HepG2 (cell line): ENCODE measurements around the gene KIAA0408. TPM values are rescaled to one million over a fixed set of nuclear protein-coding genes. Genes with fewer than 3 reads are reported as not detected.

Experiments used
- CAMTA2 ChIP-seq: sonication (generic); formaldehyde crosslinking; IDR thresholded peaks from 2 replicates; pipeline ENCODE4 v1.4.0; 2020; ENCODE audit warnings: mild to moderate bottlenecking, missing genetic modification reagents, borderline replicate concordance
- CBX1 ChIP-seq: IDR thresholded peaks from one replicate; pipeline ENCODE4 v1.6.1; 2016; ENCODE audit warnings: antibody characterized with exemption, low read depth
- CREB3 ChIP-seq: sonication (generic); formaldehyde crosslinking; IDR thresholded peaks from 2 replicates; pipeline ENCODE4 v1.5.0; 2020; ENCODE audit warnings: missing genetic modification reagents
- FOXA1 ChIP-seq, 2 experiments: fragments of 450-650 bp in 1 of 2; sonication (generic) in 1 of 2; formaldehyde crosslinking in 1 of 2; IDR thresholded peaks; 2 replicates each; pipeline versions ENCODE4 v1.4.0 to v1.6.1; 2016 to 2020; ENCODE audit warnings: missing genetic modification reagents in 1 of 2
- HMGXB4 ChIP-seq, 2 experiments: sonication (generic) in 1 of 2; formaldehyde crosslinking in 1 of 2; IDR thresholded peaks; 2 replicates each; pipeline versions ENCODE4 v1.4.0 to v1.6.1; 2018 to 2020; ENCODE audit warnings: missing genetic modification reagents in 2 of 2, borderline replicate concordance in 1 of 2, low read depth in 1 of 2, mild to moderate bottlenecking in 1 of 2, missing biosample characterization in 1 of 2
- KDM1A ChIP-seq: IDR thresholded peaks from 2 replicates; pipeline ENCODE4 v1.6.1; 2016; ENCODE audit warnings: missing compliant biosample characterization
- MED8 ChIP-seq: sonication (generic); formaldehyde crosslinking; IDR thresholded peaks from 2 replicates; pipeline ENCODE4 v1.8.1; 2023; ENCODE audit warnings: mild to moderate bottlenecking, missing genetic modification reagents; ENCODE audit not compliant: insufficient replicate concordance
- NFKB2 ChIP-seq: sonication (generic); formaldehyde crosslinking; IDR thresholded peaks from 2 replicates; pipeline ENCODE4 v1.4.0; 2020; ENCODE audit warnings: missing genetic modification reagents, borderline replicate concordance
- PHF20 ChIP-seq: sonication (generic); formaldehyde crosslinking; IDR thresholded peaks from 2 replicates; pipeline ENCODE4 v1.5.0; 2020; ENCODE audit warnings: mild to moderate bottlenecking, missing genetic modification reagents
- PLSCR1 ChIP-seq: sonication (generic); formaldehyde crosslinking; IDR thresholded peaks from 2 replicates; pipeline ENCODE4 v1.5.0; 2020; ENCODE audit warnings: missing genetic modification reagents, mild to moderate bottlenecking, borderline replicate concordance
- RAD21 ChIP-seq: fragments of 450-650 bp; formaldehyde crosslinking; IDR thresholded peaks from 2 replicates; pipeline ENCODE4 v1.5.0; 2020; ENCODE audit warnings: mild to moderate bottlenecking
- RARA ChIP-seq: IDR thresholded peaks from 2 replicates; pipeline ENCODE4 v1.6.1; 2016; ENCODE audit warnings: missing genetic modification reagents, missing compliant biosample characterization
- SOX13 ChIP-seq, 3 experiments: fragments of 450-650 bp in 1 of 3; sonication (generic) in 1 of 3; formaldehyde crosslinking in 1 of 3; IDR thresholded peaks in 2 of 3; conservative IDR thresholded peaks in 1 of 3; 2 replicates each; pipeline versions ENCODE4 v1.5.0 to v1.6.1; 2016 to 2020; ENCODE audit warnings: antibody characterized with exemption in 1 of 3, mild to moderate bottlenecking in 1 of 3, missing compliant biosample characterization in 1 of 3, missing genetic modification reagents in 1 of 3, moderate library complexity in 1 of 3
- TRIM24 ChIP-seq: sonication (generic); formaldehyde crosslinking; IDR thresholded peaks from 2 replicates; pipeline ENCODE4 v1.8.0; 2022; ENCODE audit warnings: mild to moderate bottlenecking, missing genetic modification reagents
- ZKSCAN8 ChIP-seq: IDR thresholded peaks from 2 replicates; pipeline ENCODE4 v1.6.1; 2016; ENCODE audit warnings: borderline replicate concordance, missing genetic modification reagents, missing compliant biosample characterization
- ZNF17 ChIP-seq: sonication (generic); formaldehyde crosslinking; IDR thresholded peaks from 2 replicates; pipeline ENCODE4 v1.5.0; 2020; ENCODE audit warnings: mild to moderate bottlenecking, missing genetic modification reagents
- ZNF276 ChIP-seq: sonication (generic); formaldehyde crosslinking; IDR thresholded peaks from 2 replicates; pipeline ENCODE4 v1.4.0; 2020; ENCODE audit warnings: mild to moderate bottlenecking, low read depth, missing genetic modification reagents
- ZNF513 ChIP-seq: sonication (generic); formaldehyde crosslinking; conservative IDR thresholded peaks from 2 replicates; pipeline ENCODE4 v1.5.0; 2020; ENCODE audit warnings: missing genetic modification reagents
- ZNF577 ChIP-seq: sonication (generic); formaldehyde crosslinking; IDR thresholded peaks from 2 replicates; pipeline ENCODE4 v1.4.0; 2020; ENCODE audit warnings: mild to moderate bottlenecking, low read depth, missing genetic modification reagents, borderline replicate concordance
- ZNF670 ChIP-seq: sonication (generic); formaldehyde crosslinking; IDR thresholded peaks from 2 replicates; pipeline ENCODE4 v1.8.0; 2022; ENCODE audit warnings: mild to moderate bottlenecking, missing genetic modification reagents, borderline replicate concordance
- ZSCAN22 ChIP-seq: sonication (generic); formaldehyde crosslinking; IDR thresholded peaks from 2 replicates; pipeline ENCODE4 v1.4.0; 2020; ENCODE audit warnings: mild to moderate bottlenecking, missing genetic modification reagents
- polyA plus RNA-seq, 8 experiments: library from polyadenylated mRNA; depleted of rRNA in 3 of 8; stranded (reverse) in 7 of 8; unstranded in 1 of 8; fragments of >200 nt; fragmentation: Illumina TruSeq in 4 of 8; extraction: Trizol in 4 of 8; gene quantifications; 2 replicates each; pipeline versions ENCODE4 v1.2.1 to v1.2.3, GENCODE V29; 2011 to 2016; ENCODE audit warnings: low read depth in 4 of 8, missing spikeins in 1 of 8, mixed read lengths in 1 of 8; ENCODE audit not compliant: insufficient read depth in 1 of 8
- total RNA-seq, 5 experiments: library from RNA; depleted of rRNA; stranded (reverse); fragments of >200 nt; fragmentation: Illumina TruSeq; extraction: Trizol; gene quantifications; 2 replicates each; pipeline ENCODE4 v1.2.3, GENCODE V29; 2016; ENCODE audit warnings: low read depth in 1 of 5

The KIAA0408 gene
- total and polyA plus RNA-seq, 2 of the 13 experiments (the other 11 are each of a cell fraction or from before 2014, with no cell fraction given): not detected

- TF ChIP-seq SOX13 (IDR thresholded peaks at IDR 0.05): no peak
- TF ChIP-seq SOX13 (CRISPR knock-in tag; conservative IDR thresholded peaks at IDR 0.05 in 1 of 2, IDR thresholded peaks at IDR 0.05 in 1 of 2): peak in 1 of 2 experiments; percentile 66; a peak in 2 of 4 replicates
- TF ChIP-seq PLSCR1 (CRISPR knock-in tag): no peak
- TF ChIP-seq RARA (CRISPR knock-in tag): 0 out of 2 replicates have a peak, but pooled peaks have one; percentile 19
- no peak for TF ChIP-seq ZNF276 (CRISPR knock-in tag)
- no peak for TF ChIP-seq TRIM24 (CRISPR knock-in tag)
- no peak for TF ChIP-seq PHF20 (CRISPR knock-in tag)
- peak; percentile 45; the same call in 1 of the 2 replicates for TF ChIP-seq RAD21
- TF ChIP-seq HMGXB4 (CRISPR knock-in tag; IDR thresholded peaks at IDR 0.05; ENCODE audit: borderline replicate concordance in 1 of 2, low read depth in 1 of 2): 0 out of 4 replicates have a peak, but pooled peaks of 1 of the 2 experiments have one; percentile 53
- no peak for TF ChIP-seq MED8 (CRISPR knock-in tag)
- TF ChIP-seq CREB3 (CRISPR knock-in tag): no peak
- no peak for TF ChIP-seq NFKB2 (CRISPR knock-in tag)
- peak; percentile 98 for TF ChIP-seq ZSCAN22
- TF ChIP-seq ZNF513 (CRISPR knock-in tag): no peak
- no peak for TF ChIP-seq FOXA1 (IDR thresholded peaks at IDR 0.05)
- peak; percentile 70 for TF ChIP-seq FOXA1 (CRISPR knock-in tag; IDR thresholded peaks at IDR 0.05)
- no peak for TF ChIP-seq ZNF670 (CRISPR knock-in tag)
- TF ChIP-seq CBX1: no peak
- no peak for TF ChIP-seq ZNF577 (CRISPR knock-in tag)
- TF ChIP-seq CAMTA2: no peak
- 0 out of 2 replicates have a peak, but pooled peaks have one; percentile 18 for TF ChIP-seq KDM1A (CRISPR knock-in tag)
- TF ChIP-seq ZNF17: no peak
- peak; percentile 43; the same call in 1 of the 2 replicates for TF ChIP-seq ZKSCAN8 (CRISPR knock-in tag)
Measured at GRCh38 chr6:127420556-127420955, 38.6 kb downstream of the KIAA0408 start (continued).
